Panc1 (cell line): ENCODE results near the gene THRB.

Experiments used
- TCF7L2 ChIP-seq: IDR thresholded peaks from 2 replicates; pipeline ENCODE4 v1.6.1; 2011; ENCODE audit warnings: mild to moderate bottlenecking, low read depth, low read length, inconsistent platforms
- TF ChIP-seq, protein P1 (sequence below): fragments of 450-650 bp; IDR thresholded peaks from 2 replicates; pipeline ENCODE4 v1.5.1; 2017; ENCODE audit warnings: mild to moderate bottlenecking

DNA sequence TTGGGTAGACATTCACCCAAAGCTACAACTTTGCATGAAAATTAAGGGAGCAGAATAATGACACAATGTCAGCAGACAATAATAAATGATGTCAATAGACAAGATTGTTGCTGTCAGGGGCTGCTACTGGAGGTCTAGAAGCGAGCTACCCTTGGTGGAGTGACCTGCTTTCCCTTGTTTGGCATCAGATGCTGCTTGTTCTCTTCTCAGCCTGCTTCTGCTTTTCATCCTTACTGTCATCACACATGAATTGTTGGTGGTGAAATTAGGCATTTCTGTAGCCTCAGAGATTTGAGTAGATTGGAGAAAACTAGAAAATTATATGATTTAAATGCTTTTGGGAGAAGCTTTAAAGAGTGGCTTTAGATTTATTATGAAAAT, 355.8 kb downstream of the THRB start:
- TF ChIP-seq, protein P1, sequence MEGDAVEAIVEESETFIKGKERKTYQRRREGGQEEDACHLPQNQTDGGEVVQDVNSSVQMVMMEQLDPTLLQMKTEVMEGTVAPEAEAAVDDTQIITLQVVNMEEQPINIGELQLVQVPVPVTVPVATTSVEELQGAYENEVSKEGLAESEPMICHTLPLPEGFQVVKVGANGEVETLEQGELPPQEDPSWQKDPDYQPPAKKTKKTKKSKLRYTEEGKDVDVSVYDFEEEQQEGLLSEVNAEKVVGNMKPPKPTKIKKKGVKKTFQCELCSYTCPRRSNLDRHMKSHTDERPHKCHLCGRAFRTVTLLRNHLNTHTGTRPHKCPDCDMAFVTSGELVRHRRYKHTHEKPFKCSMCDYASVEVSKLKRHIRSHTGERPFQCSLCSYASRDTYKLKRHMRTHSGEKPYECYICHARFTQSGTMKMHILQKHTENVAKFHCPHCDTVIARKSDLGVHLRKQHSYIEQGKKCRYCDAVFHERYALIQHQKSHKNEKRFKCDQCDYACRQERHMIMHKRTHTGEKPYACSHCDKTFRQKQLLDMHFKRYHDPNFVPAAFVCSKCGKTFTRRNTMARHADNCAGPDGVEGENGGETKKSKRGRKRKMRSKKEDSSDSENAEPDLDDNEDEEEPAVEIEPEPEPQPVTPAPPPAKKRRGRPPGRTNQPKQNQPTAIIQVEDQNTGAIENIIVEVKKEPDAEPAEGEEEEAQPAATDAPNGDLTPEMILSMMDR: no peak
- no peak for TF ChIP-seq TCF7L2
